Measurements from ENCODE around the gene TBC1D19.
"Not testable (repeated sequence)": the region's sequence is repeated elsewhere in the genome, so short reads cannot be mapped to it uniquely, and the experiment has no call there.

TBC1D19 gene

GRCh38 chr4:26632916-26633315 is 49.0 kb downstream of the TBC1D19 start:
- no peak overlapping the region for H3K27ac ChIP-seq
- no peaks in the 10 kb centered on the region for H3K79me2 ChIP-seq
- no peak overlapping the region for H3K9ac ChIP-seq
- no peak overlapping the region for H2AFZ ChIP-seq
- no peaks in the 10 kb centered on the region for H3K36me3 ChIP-seq (ENCODE audit: control insufficient read depth, insufficient read depth, low read length)
- no peaks in the 10 kb centered on the region for H3K27me3 ChIP-seq (ENCODE audit: control insufficient read depth, insufficient read depth, low read length)
- H3K4me2 ChIP-seq (ENCODE audit: low read length), result no peak overlapping the region
- no peak overlapping the region for H3K4me3 ChIP-seq (ENCODE audit: low read depth, low read length)
- H3K4me1 ChIP-seq, result no peaks in the 10 kb centered on the region
- TF ChIP-seq CTCF (IDR thresholded peaks at IDR 0.05), result no peak
- no peaks in the 10 kb centered on the region for H3K9me3 ChIP-seq (ENCODE audit: control insufficient read depth, low read length)

DNA sequence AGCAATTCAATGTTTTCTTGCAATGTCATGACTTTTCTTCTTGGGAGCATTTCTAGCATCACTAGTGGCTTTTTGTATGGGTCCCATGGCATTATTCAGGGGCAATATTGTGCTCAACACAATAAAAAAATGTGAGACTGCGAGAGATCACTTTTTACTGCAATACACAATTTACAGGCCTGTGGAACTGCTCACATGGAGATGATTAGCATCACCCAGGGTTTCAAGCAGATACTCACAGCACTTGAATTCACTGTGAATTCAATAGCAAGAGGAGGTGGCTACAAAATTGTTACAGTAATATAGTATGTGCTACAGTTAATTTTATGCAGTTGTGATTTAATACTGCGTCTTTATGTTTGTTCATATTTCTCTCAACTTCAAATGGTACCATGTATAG is 50.4 kb downstream of the TBC1D19 start:
- H3K4me1 ChIP-seq, result no peaks in the 10 kb centered on the region
- H3K9me3 ChIP-seq (ENCODE audit: control insufficient read depth, low read length), result no peaks in the 10 kb centered on the region
- TF ChIP-seq CTCF (IDR thresholded peaks at IDR 0.05), result no peak
- no peaks in the 10 kb centered on the region for H3K36me3 ChIP-seq (ENCODE audit: control insufficient read depth, insufficient read depth, low read length)
- no peak overlapping the region for H3K9ac ChIP-seq
- H3K79me2 ChIP-seq, result no peaks in the 10 kb centered on the region
- no peak overlapping the region for H3K27ac ChIP-seq
- H3K4me3 ChIP-seq (ENCODE audit: low read depth, low read length), result no peak overlapping the region
- no peak overlapping the region for H3K4me2 ChIP-seq (ENCODE audit: low read length)
- no peak overlapping the region for H2AFZ ChIP-seq
- no peaks in the 10 kb centered on the region for H3K27me3 ChIP-seq (ENCODE audit: control insufficient read depth, insufficient read depth, low read length)

GRCh38 chr4:26636458-26636857 is 52.6 kb downstream of the TBC1D19 start:
- Histone ChIP-seq H3K9ac (no peak overlapping the region), H3K9me3 (ENCODE audit: control insufficient read depth, low read length) (no peaks in the 10 kb centered on the region), H3K79me2 (no peaks in the 10 kb centered on the region), H2AFZ (no peak overlapping the region), H3K27me3 (ENCODE audit: control insufficient read depth, insufficient read depth, low read length) (no peaks in the 10 kb centered on the region), H3K36me3 (ENCODE audit: control insufficient read depth, insufficient read depth, low read length) (no peaks in the 10 kb centered on the region), H3K4me2 (ENCODE audit: low read length) (no peak overlapping the region), H3K27ac (no peak overlapping the region), H3K4me1 (no peaks in the 10 kb centered on the region), H3K4me3 (ENCODE audit: low read depth, low read length) (no peak overlapping the region)
- no peak for TF ChIP-seq CTCF (IDR thresholded peaks at IDR 0.05)

DNA sequence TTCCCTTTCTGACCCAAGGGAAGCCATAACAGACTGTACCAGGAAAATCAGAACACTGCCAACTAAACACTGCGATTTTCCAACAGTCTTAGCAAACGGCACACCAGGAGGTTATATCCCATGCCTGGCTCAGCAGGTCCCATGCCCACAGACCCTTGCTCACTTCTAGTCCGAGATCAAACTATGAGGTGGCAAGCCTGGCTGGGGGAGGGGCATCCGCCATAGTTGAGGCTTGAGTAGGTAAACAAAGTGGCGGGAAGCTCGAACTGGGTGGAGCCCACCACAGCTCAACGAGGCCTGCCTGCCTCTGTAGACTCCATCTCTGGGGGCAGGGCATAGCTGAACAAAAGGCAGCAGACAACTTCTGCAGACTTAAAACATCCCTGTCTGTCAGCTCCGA is 56.8 kb downstream of the TBC1D19 start:
- H3K4me1 ChIP-seq; H3K36me3 ChIP-seq (ENCODE audit: control insufficient read depth, insufficient read depth, low read length); H3K4me3 ChIP-seq (ENCODE audit: low read depth, low read length); H3K4me2 ChIP-seq (ENCODE audit: low read length); H3K9me3 ChIP-seq (ENCODE audit: control insufficient read depth, low read length); H3K27ac ChIP-seq; H3K27me3 ChIP-seq (ENCODE audit: control insufficient read depth, insufficient read depth, low read length); H3K9ac ChIP-seq; H3K79me2 ChIP-seq; H2AFZ ChIP-seq: not testable (repeated sequence)

DNA sequence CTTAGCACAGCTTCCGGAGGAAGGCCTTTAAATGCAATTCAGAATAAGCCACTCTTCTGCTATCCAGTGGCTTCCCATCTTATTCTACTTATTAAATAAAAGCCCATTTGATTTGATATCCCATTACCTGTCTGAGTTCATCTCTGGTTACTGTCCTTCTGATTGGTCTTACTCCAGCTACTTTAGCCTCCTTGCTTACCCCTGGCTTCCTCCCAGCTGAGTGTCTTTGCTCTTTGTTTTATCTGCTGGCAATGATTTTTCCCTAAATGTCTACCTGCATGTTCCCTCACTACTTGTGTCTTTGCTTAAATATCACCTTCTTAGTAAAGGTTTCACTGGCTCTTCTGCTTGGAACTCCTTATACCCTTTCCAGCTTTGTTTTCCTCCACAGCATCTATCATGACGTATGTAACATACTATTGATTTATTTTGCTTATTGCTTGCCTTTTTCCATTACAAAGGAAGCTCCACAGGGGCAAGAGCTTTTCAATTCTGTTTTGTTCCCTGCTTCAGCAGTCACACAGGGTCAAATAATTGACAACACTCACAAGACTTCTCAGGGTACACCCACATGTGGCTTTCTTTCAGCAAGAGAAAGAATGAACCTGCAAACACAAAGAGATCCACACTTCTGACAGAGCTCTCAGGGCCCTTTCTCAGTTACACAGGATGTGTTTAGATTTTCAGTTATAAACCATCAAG is 63.8 kb downstream of the TBC1D19 start:
- H3K4me3 ChIP-seq (ENCODE audit: low read depth, low read length), result no peak overlapping the region
- no peak overlapping the region for H3K27ac ChIP-seq
- H3K27me3 ChIP-seq (ENCODE audit: control insufficient read depth, insufficient read depth, low read length), result no peaks in the 10 kb centered on the region
- H3K9me3 ChIP-seq (ENCODE audit: control insufficient read depth, low read length), result no peaks in the 10 kb centered on the region
- no peaks in the 10 kb centered on the region for H3K79me2 ChIP-seq
- no peak overlapping the region for H3K9ac ChIP-seq
- H2AFZ ChIP-seq, result no peak overlapping the region
- H3K4me1 ChIP-seq, result no peaks in the 10 kb centered on the region
- no peak for TF ChIP-seq CTCF (IDR thresholded peaks at IDR 0.05)
- H3K4me2 ChIP-seq (ENCODE audit: low read length), result no peak overlapping the region
- H3K36me3 ChIP-seq (ENCODE audit: control insufficient read depth, insufficient read depth, low read length), result no peaks in the 10 kb centered on the region
